ENCODE measurements around the gene ANO3.

DNA sequence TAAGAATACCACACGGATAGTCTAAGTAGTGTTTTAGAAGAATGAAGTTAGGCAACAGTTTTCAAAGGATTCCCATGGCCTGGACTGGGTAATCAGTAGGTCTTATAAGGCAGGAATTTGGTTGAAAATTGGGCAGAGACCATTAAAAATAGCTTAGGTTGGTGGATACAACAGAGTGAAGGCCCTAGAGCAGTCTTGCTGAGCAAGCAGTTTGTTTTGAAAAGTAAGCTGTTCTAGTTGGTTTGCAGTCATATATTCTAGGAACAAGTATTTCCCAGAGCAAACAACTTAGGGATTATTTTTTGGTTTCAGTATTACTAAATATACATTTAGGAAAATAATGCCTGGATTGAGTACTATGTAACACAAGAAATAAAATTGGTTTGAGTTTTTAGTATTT, 175.3 kb downstream of the ANO3 start:
- TF ChIP-seq, protein P1, sequence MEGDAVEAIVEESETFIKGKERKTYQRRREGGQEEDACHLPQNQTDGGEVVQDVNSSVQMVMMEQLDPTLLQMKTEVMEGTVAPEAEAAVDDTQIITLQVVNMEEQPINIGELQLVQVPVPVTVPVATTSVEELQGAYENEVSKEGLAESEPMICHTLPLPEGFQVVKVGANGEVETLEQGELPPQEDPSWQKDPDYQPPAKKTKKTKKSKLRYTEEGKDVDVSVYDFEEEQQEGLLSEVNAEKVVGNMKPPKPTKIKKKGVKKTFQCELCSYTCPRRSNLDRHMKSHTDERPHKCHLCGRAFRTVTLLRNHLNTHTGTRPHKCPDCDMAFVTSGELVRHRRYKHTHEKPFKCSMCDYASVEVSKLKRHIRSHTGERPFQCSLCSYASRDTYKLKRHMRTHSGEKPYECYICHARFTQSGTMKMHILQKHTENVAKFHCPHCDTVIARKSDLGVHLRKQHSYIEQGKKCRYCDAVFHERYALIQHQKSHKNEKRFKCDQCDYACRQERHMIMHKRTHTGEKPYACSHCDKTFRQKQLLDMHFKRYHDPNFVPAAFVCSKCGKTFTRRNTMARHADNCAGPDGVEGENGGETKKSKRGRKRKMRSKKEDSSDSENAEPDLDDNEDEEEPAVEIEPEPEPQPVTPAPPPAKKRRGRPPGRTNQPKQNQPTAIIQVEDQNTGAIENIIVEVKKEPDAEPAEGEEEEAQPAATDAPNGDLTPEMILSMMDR (IDR thresholded peaks at IDR 0.05) = no peak
- TF ChIP-seq POLR2A (IDR thresholded peaks at IDR 0.05) = no peak
